ENCODE measurements around the gene GGN. TPM values are rescaled to one million over a fixed set of nuclear protein-coding genes. Genes with fewer than 3 reads are reported as not detected.

GGN gene
- total and polyA plus RNA-seq, 2 of the 13 experiments (the other 11 are each of a cell fraction or from before 2014, with no cell fraction given), result not detected

DNA sequence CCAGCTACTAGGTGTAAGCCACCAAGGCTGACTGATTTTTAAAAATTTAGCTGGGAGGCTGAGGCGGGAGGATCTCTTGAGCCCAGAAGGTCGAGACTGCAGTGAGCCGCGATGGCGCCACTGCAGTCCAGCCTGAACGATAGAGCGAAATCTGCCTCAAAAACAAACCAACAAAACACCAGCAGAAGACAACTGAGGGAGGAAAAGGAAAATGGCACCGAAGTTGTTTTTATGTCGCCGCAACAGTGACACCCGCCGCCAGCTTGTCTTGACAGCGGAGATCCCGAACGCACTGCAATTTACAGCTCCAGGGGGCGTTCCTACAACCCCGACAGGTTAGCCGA is 14.8 kb upstream of the GGN start:
- H2AFZ ChIP-seq (ENCODE audit: low read length), result peak overlapping the region; percentile 70
- no TSS peak for BruUV-seq (replicated peaks)
- no peaks in the 10 kb centered on the region for H4K20me1 ChIP-seq (ENCODE audit: insufficient read depth, low read length)
- no peak for DNase-seq (ENCODE audit: low spot score)
- POLR2A ChIA-PET, result interaction anchor here (0.6 to 2.7 kb wide), 14 partner anchors 8 to 623 kb away, joined by 3 to 30 read pairs (median 6); partner anchors contain the start of genes ACTN4, EIF3K, GGN and MRPS12
- ATAC-seq, result no peak
- WGBS (ENCODE audit: low lambda C conversion rate), result 4% methylated on average over 9 of the region's 18 CpGs
- TF ChIP-seq ZNF333 (CRISPR knock-in tag; IDR thresholded peaks at IDR 0.05; ENCODE audit: borderline replicate concordance) (no peak), POLR2AphosphoS5 (IDR thresholded peaks at IDR 0.05; ENCODE audit: low read depth, low read length) (peak; percentile 46; the same call in 1 of the 2 replicates), CREM (IDR thresholded peaks at IDR 0.05) (0 out of 2 replicates have a peak, but pooled peaks have one; percentile 18), CREM (CRISPR knock-in tag; IDR thresholded peaks at IDR 0.05) (no peak), GATAD2A (CRISPR knock-in tag; IDR thresholded peaks at IDR 0.05) (0 out of 2 replicates have a peak, but pooled peaks have one; percentile 25), RCOR2 (CRISPR knock-in tag; IDR thresholded peaks at IDR 0.05) (0 out of 2 replicates have a peak, but pooled peaks have one; percentile 9), CREB1 (IDR thresholded peaks at IDR 0.05) (no peak), CREB1 (CRISPR knock-in tag; IDR thresholded peaks at IDR 0.05) (0 out of 2 replicates have a peak, but pooled peaks have one; percentile 24), ZMAT3 (CRISPR knock-in tag; conservative IDR thresholded peaks at IDR 0.05) (peak; percentile 21; the same call in 1 of the 2 replicates), PHF20 (CRISPR knock-in tag; IDR thresholded peaks at IDR 0.05) (no peak), ZMYM3 (CRISPR knock-in tag; IDR thresholded peaks at IDR 0.05) (peak; percentile 52; the same call in 1 of the 2 replicates), MED1 (CRISPR knock-in tag; IDR thresholded peaks at IDR 0.05) (no peak), ZNF335 (CRISPR knock-in tag; IDR thresholded peaks at IDR 0.05) (0 out of 2 replicates have a peak, but pooled peaks have one; percentile 0)
- TF ChIP-seq, protein P1, sequence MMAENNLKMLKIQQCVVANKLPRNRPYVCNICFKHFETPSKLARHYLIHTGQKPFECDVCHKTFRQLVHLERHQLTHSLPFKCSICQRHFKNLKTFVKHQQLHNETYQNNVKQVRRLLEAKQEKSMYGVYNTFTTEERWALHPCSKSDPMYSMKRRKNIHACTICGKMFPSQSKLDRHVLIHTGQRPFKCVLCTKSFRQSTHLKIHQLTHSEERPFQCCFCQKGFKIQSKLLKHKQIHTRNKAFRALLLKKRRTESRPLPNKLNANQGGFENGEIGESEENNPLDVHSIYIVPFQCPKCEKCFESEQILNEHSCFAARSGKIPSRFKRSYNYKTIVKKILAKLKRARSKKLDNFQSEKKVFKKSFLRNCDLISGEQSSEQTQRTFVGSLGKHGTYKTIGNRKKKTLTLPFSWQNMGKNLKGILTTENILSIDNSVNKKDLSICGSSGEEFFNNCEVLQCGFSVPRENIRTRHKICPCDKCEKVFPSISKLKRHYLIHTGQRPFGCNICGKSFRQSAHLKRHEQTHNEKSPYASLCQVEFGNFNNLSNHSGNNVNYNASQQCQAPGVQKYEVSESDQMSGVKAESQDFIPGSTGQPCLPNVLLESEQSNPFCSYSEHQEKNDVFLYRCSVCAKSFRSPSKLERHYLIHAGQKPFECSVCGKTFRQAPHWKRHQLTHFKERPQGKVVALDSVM (CRISPR knock-in tag; IDR thresholded peaks at IDR 0.05), result peak; percentile 91
- TF ChIP-seq, protein P2, sequence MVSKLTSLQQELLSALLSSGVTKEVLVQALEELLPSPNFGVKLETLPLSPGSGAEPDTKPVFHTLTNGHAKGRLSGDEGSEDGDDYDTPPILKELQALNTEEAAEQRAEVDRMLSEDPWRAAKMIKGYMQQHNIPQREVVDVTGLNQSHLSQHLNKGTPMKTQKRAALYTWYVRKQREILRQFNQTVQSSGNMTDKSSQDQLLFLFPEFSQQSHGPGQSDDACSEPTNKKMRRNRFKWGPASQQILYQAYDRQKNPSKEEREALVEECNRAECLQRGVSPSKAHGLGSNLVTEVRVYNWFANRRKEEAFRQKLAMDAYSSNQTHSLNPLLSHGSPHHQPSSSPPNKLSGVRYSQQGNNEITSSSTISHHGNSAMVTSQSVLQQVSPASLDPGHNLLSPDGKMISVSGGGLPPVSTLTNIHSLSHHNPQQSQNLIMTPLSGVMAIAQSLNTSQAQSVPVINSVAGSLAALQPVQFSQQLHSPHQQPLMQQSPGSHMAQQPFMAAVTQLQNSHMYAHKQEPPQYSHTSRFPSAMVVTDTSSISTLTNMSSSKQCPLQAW (CRISPR knock-in tag; IDR thresholded peaks at IDR 0.05), result 0 out of 2 replicates have a peak, but pooled peaks have one; percentile 15
- TF ChIP-seq, protein P3, sequence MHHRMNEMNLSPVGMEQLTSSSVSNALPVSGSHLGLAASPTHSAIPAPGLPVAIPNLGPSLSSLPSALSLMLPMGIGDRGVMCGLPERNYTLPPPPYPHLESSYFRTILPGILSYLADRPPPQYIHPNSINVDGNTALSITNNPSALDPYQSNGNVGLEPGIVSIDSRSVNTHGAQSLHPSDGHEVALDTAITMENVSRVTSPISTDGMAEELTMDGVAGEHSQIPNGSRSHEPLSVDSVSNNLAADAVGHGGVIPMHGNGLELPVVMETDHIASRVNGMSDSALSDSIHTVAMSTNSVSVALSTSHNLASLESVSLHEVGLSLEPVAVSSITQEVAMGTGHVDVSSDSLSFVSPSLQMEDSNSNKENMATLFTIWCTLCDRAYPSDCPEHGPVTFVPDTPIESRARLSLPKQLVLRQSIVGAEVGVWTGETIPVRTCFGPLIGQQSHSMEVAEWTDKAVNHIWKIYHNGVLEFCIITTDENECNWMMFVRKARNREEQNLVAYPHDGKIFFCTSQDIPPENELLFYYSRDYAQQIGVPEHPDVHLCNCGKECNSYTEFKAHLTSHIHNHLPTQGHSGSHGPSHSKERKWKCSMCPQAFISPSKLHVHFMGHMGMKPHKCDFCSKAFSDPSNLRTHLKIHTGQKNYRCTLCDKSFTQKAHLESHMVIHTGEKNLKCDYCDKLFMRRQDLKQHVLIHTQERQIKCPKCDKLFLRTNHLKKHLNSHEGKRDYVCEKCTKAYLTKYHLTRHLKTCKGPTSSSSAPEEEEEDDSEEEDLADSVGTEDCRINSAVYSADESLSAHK (CRISPR knock-in tag; IDR thresholded peaks at IDR 0.05; ENCODE audit: borderline replicate concordance), result no peak
- H3K9me3 ChIP-seq (ENCODE audit: low read length), result no peaks in the 10 kb centered on the region
- FAIRE-seq, result peak; percentile 71
- H3K9ac ChIP-seq (ENCODE audit: insufficient read depth, low read depth, low read length), result peak overlapping the region; percentile 37
- in situ Hi-C loops (cut with HindIII; ENCODE audit: extremely low pct_ligation_motif_present, low pct_unique_long_range_greater_than_20kb) (no loop called here), intact Hi-C loops (cut with micrococcal nuclease; ENCODE audit: unreplicated experiment) (loop anchor here (5.0 kb wide), 1 partner anchor 230 kb away; no protein-coding TSS in a partner anchor)
- H3K4me3 ChIP-seq (replicated peaks in 1 of 3; ENCODE audit: insufficient read depth in 1 of 3, low read depth in 2 of 3, low read length in 3 of 3), result peak overlapping the region in 2 of 3 experiments; percentile 27 to 86; a peak in 3 of 6 replicates
- H3K79me2 ChIP-seq (ENCODE audit: insufficient read depth, low read length), result no peaks in the 10 kb centered on the region
- H3K4me1 ChIP-seq (ENCODE audit: insufficient read depth, low read length), result no peaks in the 10 kb centered on the region
- CTCF ChIA-PET (ENCODE audit: low intra/inter-chr PET ratio, low total read pairs), result interaction anchor here (0.8 to 1.3 kb wide), 3 partner anchors 39 to 172 kb away, joined by 4 to 5 read pairs (median 4); no protein-coding TSS in a partner anchor
- no peaks in the 10 kb centered on the region for H3K36me3 ChIP-seq (replicated peaks in 1 of 2; ENCODE audit: control insufficient read depth in 1 of 2, insufficient read depth in 2 of 2, low read length in 2 of 2)
- peak overlapping the region; percentile 89 for H3K4me2 ChIP-seq (ENCODE audit: low read depth, low read length)
- H3K27ac ChIP-seq (ENCODE audit: extremely low read length, insufficient read depth, low read length), result no peak overlapping the region
- H3K27me3 ChIP-seq (ENCODE audit: control insufficient read depth in 1 of 2, insufficient read depth in 2 of 2, low read length in 2 of 2), result peaks cover 5 to 17% of the 10 kb centered on the region in 2 experiments; a peak in 3 of 5 replicates
